CD4-positive, alpha-beta memory T cell (primary cell): ENCODE data around the gene SLC39A11. TPM values are rescaled to one million over a fixed set of nuclear protein-coding genes. Genes with fewer than 3 reads are reported as not detected.
A peak's percentile ranks its signal among the peaks of the same experiment; 100 is the strongest.

Source experiments
- CTCF ChIA-PET: fragments of 350-600 bp; sonication (Branson Sonifier 250); formaldehyde crosslinking; loops from one replicate; lab custom pipeline; 2021; ENCODE audit warnings: inconsistent platforms; ENCODE audit not compliant: partially characterized antibody; lab: Charles Lee
- POLR2A ChIA-PET: fragments of 350-600 bp; sonication (Branson Sonifier 250); formaldehyde crosslinking; loops from one replicate; lab custom pipeline; 2021; ENCODE audit not compliant: partially characterized antibody; lab: Charles Lee
- DNase-seq, 5 donors: peaks; one replicate each; pipeline versions ENCODE4 v3.0.0 to v3.0.0-alpha.2; 2020 to 2022; ENCODE audit warnings: mixed read lengths in 1 of 5
- H3K27ac ChIP-seq: one replicate; pipeline ENCODE4 v1.7.0; 2013; ENCODE audit warnings: low read depth, low read length
- H3K27me3 ChIP-seq: 2 replicates; pipeline ENCODE4 v1.7.0; 2013; ENCODE audit warnings: mild to moderate bottlenecking, low read length, moderate library complexity; ENCODE audit not compliant: insufficient read depth
- H3K36me3 ChIP-seq: 2 replicates; pipeline ENCODE4 v1.7.0; 2013; ENCODE audit warnings: mild to moderate bottlenecking, low read length, moderate library complexity; ENCODE audit not compliant: insufficient read depth
- H3K4me1 ChIP-seq: 2 replicates; pipeline ENCODE4 v1.7.0; 2013; ENCODE audit warnings: mild to moderate bottlenecking, low read length, moderate library complexity; ENCODE audit not compliant: insufficient read depth
- H3K4me3 ChIP-seq, 2 donors: one replicate each; pipeline ENCODE4 v1.7.0; 2013; ENCODE audit warnings: low read length in 2 of 2, mild to moderate bottlenecking in 1 of 2
- H3K9me3 ChIP-seq, 2 donors: one replicate each; pipeline ENCODE4 v1.7.0; 2013; ENCODE audit warnings: low read length in 2 of 2, control low read depth in 1 of 2; ENCODE audit not compliant: control insufficient read depth in 1 of 2
- H3K27ac Mint-ChIP-seq, 7 donors: one replicate each; pipeline ENCODE4 v1.8.0; 2020 to 2021; ENCODE audit warnings: mixed read lengths in 7 of 7, mild to moderate bottlenecking in 6 of 7, inconsistent platforms in 3 of 7, moderate library complexity in 3 of 7
- H3K27me3 Mint-ChIP-seq, 2 donors: one replicate each; pipeline ENCODE4 v1.8.0; 2020 to 2021; ENCODE audit warnings: mixed read lengths in 2 of 2
- H3K36me3 Mint-ChIP-seq, 2 donors: one replicate each; pipeline ENCODE4 v1.8.0; 2020 to 2021; ENCODE audit warnings: mixed read lengths in 2 of 2, inconsistent platforms in 1 of 2, mild to moderate bottlenecking in 1 of 2
- H3K4me1 Mint-ChIP-seq, 4 donors: one replicate each; pipeline ENCODE4 v1.8.0; 2020 to 2021; ENCODE audit warnings: mixed read lengths in 4 of 4, mild to moderate bottlenecking in 1 of 4
- H3K4me3 Mint-ChIP-seq, 8 donors: one replicate each; pipeline ENCODE4 v1.8.0; 2020 to 2021; ENCODE audit warnings: mixed read lengths in 8 of 8, mild to moderate bottlenecking in 7 of 8, moderate library complexity in 6 of 8, inconsistent platforms in 3 of 8
- H3K9me3 Mint-ChIP-seq, 8 donors: one replicate each; pipeline ENCODE4 v1.8.0; 2020 to 2021; ENCODE audit warnings: mixed read lengths in 8 of 8, mild to moderate bottlenecking in 5 of 8, inconsistent platforms in 3 of 8, moderate library complexity in 1 of 8
- intact Hi-C: fragments of 100-400 bp; cut with micrococcal nuclease; formaldehyde crosslinking; loops from one replicate; pipeline ENCODE4 v1.15.1; 2023
- polyA plus RNA-seq, 2 donors: library from polyadenylated mRNA; unstranded; fragments of 300-500 nt; fragmentation: Illumina TruSeq; gene quantifications; one replicate each; pipeline ENCODE4 v1.2.3, GENCODE V29; 2021
- total RNA-seq, 2 experiments: library from RNA; stranded (reverse); gene quantifications; one replicate each; pipeline ENCODE4 v1.2.3, GENCODE V29; 2021

The SLC39A11 gene, protein sequence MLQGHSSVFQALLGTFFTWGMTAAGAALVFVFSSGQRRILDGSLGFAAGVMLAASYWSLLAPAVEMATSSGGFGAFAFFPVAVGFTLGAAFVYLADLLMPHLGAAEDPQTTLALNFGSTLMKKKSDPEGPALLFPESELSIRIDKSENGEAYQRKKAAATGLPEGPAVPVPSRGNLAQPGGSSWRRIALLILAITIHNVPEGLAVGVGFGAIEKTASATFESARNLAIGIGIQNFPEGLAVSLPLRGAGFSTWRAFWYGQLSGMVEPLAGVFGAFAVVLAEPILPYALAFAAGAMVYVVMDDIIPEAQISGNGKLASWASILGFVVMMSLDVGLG
- 10 to 100 TPM; 20.8 to 23.7 TPM for total RNA-seq
- 10 to 100 TPM; 15.9 to 20.0 TPM for polyA plus RNA-seq

DNA sequence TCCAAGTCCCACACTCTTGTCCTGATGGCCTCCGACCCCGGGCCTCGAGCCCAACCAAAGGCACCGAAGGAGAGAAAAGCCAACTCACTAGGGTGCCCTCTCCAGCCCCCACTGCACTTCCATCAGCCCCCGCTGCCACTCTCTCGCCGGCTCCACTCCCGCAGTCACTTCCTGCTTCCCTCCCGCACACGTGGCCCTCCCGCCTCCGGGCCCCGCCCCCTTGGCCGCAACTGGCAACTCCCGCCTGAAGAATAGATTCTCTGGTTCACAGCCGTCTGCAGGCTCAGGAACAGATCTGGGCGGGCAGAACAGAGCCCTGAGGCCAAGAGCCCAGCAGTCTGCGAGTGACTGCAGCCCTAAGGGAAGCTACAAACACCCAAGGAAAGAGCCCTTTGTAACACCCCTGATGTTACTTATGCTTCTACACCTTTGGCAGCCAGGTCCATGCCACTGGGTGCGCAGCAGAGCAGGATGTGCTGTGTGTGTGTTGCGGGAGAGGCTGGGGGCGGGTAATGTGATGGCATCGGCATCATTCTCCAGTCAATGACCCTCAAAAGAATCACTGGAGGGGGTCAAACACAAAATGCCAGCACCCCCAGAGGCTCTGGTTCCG is at the start of gene SLC39A11:
Gene SLC39A11 (minus strand): TSS at position 166 of the 613 bp plus-strand sequence. CDS start 3,924 bp downstream, outside the sequence.
- Histone ChIP-seq H3K27ac (peak within 1 kb of the TSS; percentile 58), H3K4me1 (peaks cover 27% of the 10 kb centered on the region), H3K36me3 (no peaks in the 10 kb centered on the region), H3K9me3 (no peaks in the 10 kb centered on the region), H3K4me3 (peak within 1 kb of the TSS; percentile 26 to 55), H3K27me3 (no peaks in the 10 kb centered on the region)
- intact Hi-C loops, result loop anchor here (1.0 to 5.0 kb wide), 3 partner anchors 98 to 365 kb away; a partner anchor contains a TSS
- Mint-ChIP-seq H3K27me3 (peaks cover 0 to 3% of the 10 kb centered on the region in 2 donors), H3K36me3 (peaks cover under 1 to 9% of the 10 kb centered on the region in 2 donors), H3K4me3 (peak within 1 kb of the TSS; percentile 90 to 99 (median 97)), H3K4me1 (peaks cover 17 to 41% (median 29%) of the 10 kb centered on the region in 4 donors), H3K9me3 (no peaks in the 10 kb centered on the region), H3K27ac (peak within 1 kb of the TSS; percentile 62 to 98 (median 96))
- peak; percentile 87 to 93 (median 89) for DNase-seq
- POLR2A ChIA-PET, result interaction anchor here (0.9 to 1.9 kb wide), 3 partner anchors 100 to 366 kb away, joined by 3 to 8 read pairs (median 3); partner anchors contain the start of gene COG1
- CTCF ChIA-PET, result interaction anchor here (0.6 to 1.5 kb wide), 4 partner anchors 107 to 367 kb away, joined by 3 to 7 read pairs (median 4); no protein-coding TSS in a partner anchor

DNA sequence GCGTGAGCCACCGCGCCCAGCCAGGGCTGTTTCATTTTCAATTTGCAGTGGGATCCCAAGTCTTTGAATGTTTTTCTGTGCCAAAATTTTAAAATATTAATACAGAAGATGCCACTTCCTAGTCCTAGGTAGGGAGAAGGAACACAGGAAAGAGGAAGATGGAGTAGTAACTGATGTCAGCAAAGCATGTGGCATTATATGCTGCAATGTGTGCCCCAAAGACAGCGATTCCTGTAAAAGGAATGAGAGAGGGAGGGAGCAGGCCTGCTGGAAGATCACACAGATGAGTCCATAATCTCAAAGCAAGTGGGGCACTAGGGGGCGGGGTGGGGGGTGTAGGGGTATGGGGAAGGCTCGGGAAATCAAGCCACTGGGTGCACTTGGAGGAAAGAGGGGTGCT is 48.9 kb upstream of the SLC39A11 start:
- POLR2A ChIA-PET, result no interaction called here
- Mint-ChIP-seq H3K36me3 (no peaks in the 10 kb centered on the region), H3K27me3 (no peaks in the 10 kb centered on the region)

DNA sequence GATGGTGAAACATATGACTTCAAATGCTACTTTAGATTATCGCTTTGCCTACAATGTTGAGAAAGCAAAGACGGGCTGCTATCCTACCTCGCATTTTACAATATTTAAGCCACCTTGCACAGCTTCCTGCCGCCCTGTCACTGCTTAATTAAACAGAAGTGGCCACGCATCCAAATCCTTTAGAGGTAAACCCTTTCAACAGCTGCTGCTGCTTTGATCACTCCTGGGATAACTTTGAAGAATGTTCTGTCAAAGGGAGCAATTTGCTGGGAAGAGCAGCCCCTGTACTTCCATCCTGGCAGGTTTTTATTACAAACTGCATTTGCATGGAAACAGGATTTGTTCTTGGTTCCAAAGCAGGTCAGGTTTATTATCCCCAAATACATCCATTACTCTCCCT is 48.1 kb upstream of the SLC39A11 start:
- CTCF ChIA-PET, result no interaction called here
- H3K36me3 Mint-ChIP-seq, result no peaks in the 10 kb centered on the region
- H3K4me1 Mint-ChIP-seq, result peaks cover 13 to 22% (median 19%) of the 10 kb centered on the region in 4 donors
- DNase-seq, result no peak
- intact Hi-C loops, result no loop called here
- POLR2A ChIA-PET, result no interaction called here
- no peak overlapping the region for H3K4me3 Mint-ChIP-seq
- H3K9me3 Mint-ChIP-seq, result peaks cover 0 to 18% (median 9%) of the 10 kb centered on the region in 8 donors
- H3K4me1 ChIP-seq, result peaks cover 11% of the 10 kb centered on the region
- no peaks in the 10 kb centered on the region for H3K36me3 ChIP-seq
- no peak overlapping the region for H3K27ac ChIP-seq
- H3K4me3 ChIP-seq, result no peak overlapping the region
- H3K27me3 ChIP-seq, result no peaks in the 10 kb centered on the region
- no peaks in the 10 kb centered on the region for H3K9me3 ChIP-seq
- no peaks in the 10 kb centered on the region for H3K27me3 Mint-ChIP-seq
- no peak overlapping the region for H3K27ac Mint-ChIP-seq

More for the DNA sequence above, 48.9 kb upstream of the SLC39A11 start:
- CTCF ChIA-PET, result no interaction called here
- Mint-ChIP-seq H3K9me3 (peaks cover 0 to 23% (median 17%) of the 10 kb centered on the region in 8 donors), H3K27ac (no peak overlapping the region), H3K4me1 (peaks cover 13 to 22% (median 19%) of the 10 kb centered on the region in 4 donors), H3K4me3 (no peak overlapping the region)
- DNase-seq, result no peak
- no peak overlapping the region for H3K4me3 ChIP-seq
- no peaks in the 10 kb centered on the region for H3K9me3 ChIP-seq
- no peaks in the 10 kb centered on the region for H3K27me3 ChIP-seq
- H3K36me3 ChIP-seq, result no peaks in the 10 kb centered on the region
- H3K4me1 ChIP-seq, result peaks cover 11% of the 10 kb centered on the region
- intact Hi-C loops, result no loop called here
- H3K27ac ChIP-seq, result no peak overlapping the region

DNA sequence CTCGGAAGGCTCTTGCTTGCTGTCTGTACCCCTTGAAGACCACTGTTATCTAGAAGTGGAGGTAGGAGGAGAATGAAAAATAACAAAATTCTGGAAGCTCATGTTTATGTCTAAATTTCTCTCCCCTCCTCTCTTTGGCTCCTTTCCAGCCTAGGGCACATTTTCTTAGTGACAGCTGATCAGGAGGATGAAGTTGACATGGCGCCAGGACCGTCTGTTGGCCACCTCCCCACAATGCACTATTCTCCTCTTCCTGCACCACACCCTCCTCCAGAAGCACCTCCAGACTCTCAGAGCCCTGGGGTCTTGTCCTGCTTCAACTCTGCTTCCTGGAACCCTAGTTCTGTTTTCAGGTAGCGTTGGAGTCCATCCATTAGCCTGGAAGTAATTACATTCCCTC is 46.8 kb upstream of the SLC39A11 start:
- intact Hi-C loops, result no loop called here
- CTCF ChIA-PET, result interaction anchor here (1.5 kb wide), 1 partner anchor 412 kb away, joined by 3 read pairs; no protein-coding TSS in a partner anchor
- DNase-seq, result no peak
- H3K36me3 ChIP-seq, result no peaks in the 10 kb centered on the region
- Mint-ChIP-seq H3K27me3 (no peaks in the 10 kb centered on the region), H3K9me3 (peaks cover 0 to 5% (median 2%) of the 10 kb centered on the region in 8 donors), H3K4me1 (peaks cover 13 to 20% (median 18%) of the 10 kb centered on the region in 4 donors), H3K27ac (no peak overlapping the region), H3K4me3 (no peak overlapping the region), H3K36me3 (no peaks in the 10 kb centered on the region)
- no peak overlapping the region for H3K4me3 ChIP-seq
- H3K27me3 ChIP-seq, result no peaks in the 10 kb centered on the region
- POLR2A ChIA-PET, result no interaction called here
- no peak overlapping the region for H3K27ac ChIP-seq
- H3K9me3 ChIP-seq, result no peaks in the 10 kb centered on the region
- peaks cover 11% of the 10 kb centered on the region for H3K4me1 ChIP-seq

DNA sequence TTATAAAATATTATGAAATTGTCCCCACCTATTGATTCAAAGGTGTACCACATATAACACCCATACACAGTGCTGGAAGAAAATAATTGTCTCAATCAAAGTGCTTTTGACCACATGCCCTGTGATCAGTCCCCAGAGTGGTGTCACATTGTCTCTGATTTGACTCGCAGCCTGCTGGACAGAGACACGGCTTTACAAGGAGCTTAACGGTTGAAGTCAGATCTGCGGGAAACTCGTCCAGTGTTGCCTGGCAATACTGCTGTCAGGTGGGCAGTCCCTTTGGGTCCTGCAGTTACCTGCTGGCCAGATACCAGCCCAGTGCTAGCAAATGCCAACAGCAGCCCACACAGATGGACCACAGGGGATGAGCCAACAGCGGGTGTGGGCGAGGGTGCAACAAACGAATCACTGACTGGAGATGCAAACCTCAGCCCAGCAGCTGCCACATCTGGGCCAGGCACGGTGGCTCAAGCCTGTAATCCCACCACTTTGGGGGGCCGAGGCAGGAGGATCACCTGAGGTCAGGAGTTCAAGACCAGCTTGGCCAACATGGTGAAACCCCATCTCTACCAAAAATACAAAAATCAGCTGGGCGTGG is 46.2 kb upstream of the SLC39A11 start:
- Mint-ChIP-seq H3K27me3 (no peaks in the 10 kb centered on the region), H3K27ac (peak overlapping the region in 1 of 7 donors; percentile 17), H3K4me1 (peaks cover 10 to 15% (median 12%) of the 10 kb centered on the region in 4 donors), H3K9me3 (no peaks in the 10 kb centered on the region), H3K36me3 (no peaks in the 10 kb centered on the region), H3K4me3 (no peak overlapping the region)
- ChIA-PET POLR2A (no interaction called here), CTCF (interaction anchor here (1.5 kb wide), 1 partner anchor 412 kb away, joined by 3 read pairs; no protein-coding TSS in a partner anchor)
- Histone ChIP-seq H3K4me3 (no peak overlapping the region), H3K4me1 (peaks cover 9% of the 10 kb centered on the region), H3K36me3 (no peaks in the 10 kb centered on the region), H3K9me3 (no peaks in the 10 kb centered on the region), H3K27me3 (no peaks in the 10 kb centered on the region), H3K27ac (no peak overlapping the region)
- intact Hi-C loops, result no loop called here
- DNase-seq, result no peak

DNA sequence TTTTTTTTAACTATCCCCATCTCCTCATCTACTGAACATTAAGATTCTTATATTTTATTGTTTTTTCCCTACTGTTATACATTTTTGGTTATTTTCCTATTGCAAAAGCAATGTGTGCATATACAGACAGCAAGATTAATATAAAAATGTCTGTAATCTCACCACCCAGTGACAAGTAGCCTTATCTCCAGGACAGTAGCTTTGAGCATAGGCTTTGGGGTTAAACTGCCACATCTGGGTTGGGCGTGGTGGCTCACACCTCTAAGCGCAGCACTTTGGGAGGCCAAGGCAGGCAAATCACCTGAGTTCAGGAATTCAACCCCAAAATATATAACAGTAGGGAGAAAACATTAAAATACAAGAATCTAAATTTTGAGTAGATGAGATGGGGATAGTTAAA is 44.9 kb upstream of the SLC39A11 start:
- no peaks in the 10 kb centered on the region for H3K36me3 Mint-ChIP-seq
- H3K27me3 ChIP-seq, result no peaks in the 10 kb centered on the region
- H3K4me1 ChIP-seq, result no peaks in the 10 kb centered on the region
- no peak overlapping the region for H3K4me3 Mint-ChIP-seq
- no peak overlapping the region for H3K27ac Mint-ChIP-seq
- no peak for DNase-seq
- H3K4me3 ChIP-seq, result no peak overlapping the region
- POLR2A ChIA-PET, result no interaction called here
- no peaks in the 10 kb centered on the region for H3K9me3 Mint-ChIP-seq
- H3K4me1 Mint-ChIP-seq, result peaks cover 0 to 3% (median 1%) of the 10 kb centered on the region in 4 donors
- CTCF ChIA-PET, result interaction anchor here (1.4 kb wide), 1 partner anchor 412 kb away, joined by 3 read pairs; no protein-coding TSS in a partner anchor
- intact Hi-C loops, result no loop called here
- no peak overlapping the region for H3K27ac ChIP-seq
- no peaks in the 10 kb centered on the region for H3K27me3 Mint-ChIP-seq
- no peaks in the 10 kb centered on the region for H3K36me3 ChIP-seq
- H3K9me3 ChIP-seq, result no peaks in the 10 kb centered on the region
